Measurements from ENCODE around the gene RASSF9. TPM values are rescaled to one million over a fixed set of nuclear protein-coding genes. Genes with fewer than 3 reads are reported as not detected.

RASSF9 gene
- total RNA-seq, 6 experiments from 2014 or later: 0.02 to 0.05 TPM; not detected in 4

DNA sequence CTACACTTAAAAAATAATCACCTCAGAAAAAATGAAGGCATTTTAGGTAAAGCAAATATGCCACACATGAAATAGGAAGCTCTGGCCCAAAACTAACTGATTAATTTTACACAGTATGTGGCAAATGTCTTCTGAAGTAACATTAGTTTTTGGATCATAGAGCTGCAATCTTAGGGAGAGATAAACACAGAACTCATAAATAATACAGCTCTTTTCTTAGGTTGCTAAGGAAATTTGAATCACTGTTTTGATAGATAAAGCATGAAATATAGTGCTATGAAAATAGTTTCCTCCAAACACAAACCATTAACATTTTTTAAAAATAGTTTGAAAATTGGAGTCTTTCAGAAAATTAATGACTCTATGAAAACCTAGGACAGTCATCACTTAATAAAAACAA is 15.0 kb downstream of the RASSF9 start:
- TF ChIP-seq, protein P1, sequence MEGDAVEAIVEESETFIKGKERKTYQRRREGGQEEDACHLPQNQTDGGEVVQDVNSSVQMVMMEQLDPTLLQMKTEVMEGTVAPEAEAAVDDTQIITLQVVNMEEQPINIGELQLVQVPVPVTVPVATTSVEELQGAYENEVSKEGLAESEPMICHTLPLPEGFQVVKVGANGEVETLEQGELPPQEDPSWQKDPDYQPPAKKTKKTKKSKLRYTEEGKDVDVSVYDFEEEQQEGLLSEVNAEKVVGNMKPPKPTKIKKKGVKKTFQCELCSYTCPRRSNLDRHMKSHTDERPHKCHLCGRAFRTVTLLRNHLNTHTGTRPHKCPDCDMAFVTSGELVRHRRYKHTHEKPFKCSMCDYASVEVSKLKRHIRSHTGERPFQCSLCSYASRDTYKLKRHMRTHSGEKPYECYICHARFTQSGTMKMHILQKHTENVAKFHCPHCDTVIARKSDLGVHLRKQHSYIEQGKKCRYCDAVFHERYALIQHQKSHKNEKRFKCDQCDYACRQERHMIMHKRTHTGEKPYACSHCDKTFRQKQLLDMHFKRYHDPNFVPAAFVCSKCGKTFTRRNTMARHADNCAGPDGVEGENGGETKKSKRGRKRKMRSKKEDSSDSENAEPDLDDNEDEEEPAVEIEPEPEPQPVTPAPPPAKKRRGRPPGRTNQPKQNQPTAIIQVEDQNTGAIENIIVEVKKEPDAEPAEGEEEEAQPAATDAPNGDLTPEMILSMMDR (IDR thresholded peaks at IDR 0.05): no peak
- Mint-ChIP-seq H3K27me3 (ENCODE audit: insufficient read depth) (peaks cover 3% of the 10 kb centered on the region), H3K4me1 (ENCODE audit: low read depth) (peaks cover 5% of the 10 kb centered on the region; the same call in 1 of the 2 replicates), H3K4me3 (no peak overlapping the region), H3K9me3 (peaks cover 8% of the 10 kb centered on the region), H3K27ac (no peak overlapping the region), H3K36me3 (ENCODE audit: low read depth) (no peaks in the 10 kb centered on the region; the same call in 1 of the 2 replicates)
- DNase-seq: no peak

DNA sequence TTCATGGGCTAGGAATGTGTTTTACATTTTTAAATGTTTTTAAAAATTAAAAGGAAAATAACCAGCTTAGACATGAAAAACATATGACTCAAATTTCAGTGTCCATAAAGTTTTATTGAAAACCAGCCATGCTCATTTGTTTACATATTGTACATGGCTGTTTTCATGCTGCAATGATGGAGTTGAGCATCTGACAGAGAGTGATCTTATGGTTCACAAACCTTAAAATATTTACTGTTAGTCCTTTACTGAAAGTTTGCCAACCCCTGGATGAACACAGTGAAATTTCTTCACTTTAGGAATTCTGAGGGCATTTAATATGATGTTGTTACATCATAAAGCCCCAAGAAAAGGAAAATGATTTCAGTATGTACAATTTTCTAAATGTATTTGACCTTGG is 16.1 kb downstream of the RASSF9 start:
- TF ChIP-seq, protein P1 (IDR thresholded peaks at IDR 0.05): no peak
- Mint-ChIP-seq H3K9me3 (peaks cover 4% of the 10 kb centered on the region), H3K4me1 (ENCODE audit: low read depth) (peaks cover 5% of the 10 kb centered on the region; the same call in 1 of the 2 replicates), H3K27ac (no peak overlapping the region), H3K4me3 (no peak overlapping the region), H3K36me3 (ENCODE audit: low read depth) (no peaks in the 10 kb centered on the region; the same call in none of the 2 replicates), H3K27me3 (ENCODE audit: insufficient read depth) (peaks cover 4% of the 10 kb centered on the region)
- no peak for DNase-seq

GRCh38 chr12:85814741-85815140 is 21.5 kb downstream of the RASSF9 start:
- TF ChIP-seq, protein P1 (IDR thresholded peaks at IDR 0.05): no peak
- H3K36me3 Mint-ChIP-seq (ENCODE audit: low read depth): no peaks in the 10 kb centered on the region; the same call in 1 of the 2 replicates
- no peak overlapping the region for H3K4me3 Mint-ChIP-seq
- H3K27me3 Mint-ChIP-seq (ENCODE audit: insufficient read depth): peaks cover 1% of the 10 kb centered on the region; the same call in 1 of the 2 replicates
- no peaks in the 10 kb centered on the region; the same call in 1 of the 2 replicates for H3K9me3 Mint-ChIP-seq
- H3K4me1 Mint-ChIP-seq (ENCODE audit: low read depth): no peaks in the 10 kb centered on the region
- DNase-seq: no peak
- no peak overlapping the region for H3K27ac Mint-ChIP-seq

- H3K27ac Mint-ChIP-seq: no peak overlapping the region
- H3K36me3 Mint-ChIP-seq (ENCODE audit: low read depth): no peaks in the 10 kb centered on the region; the same call in 1 of the 2 replicates
- peaks cover 1% of the 10 kb centered on the region; the same call in 1 of the 2 replicates for H3K27me3 Mint-ChIP-seq (ENCODE audit: insufficient read depth)
- H3K4me3 Mint-ChIP-seq: no peak overlapping the region
- TF ChIP-seq, protein P1 (IDR thresholded peaks at IDR 0.05): no peak
- DNase-seq: no peak
- H3K9me3 Mint-ChIP-seq: no peaks in the 10 kb centered on the region; the same call in 1 of the 2 replicates
- H3K4me1 Mint-ChIP-seq (ENCODE audit: low read depth): no peaks in the 10 kb centered on the region
Observed at GRCh38 chr12:85814071-85814470, 22.1 kb downstream of the RASSF9 start.

DNA sequence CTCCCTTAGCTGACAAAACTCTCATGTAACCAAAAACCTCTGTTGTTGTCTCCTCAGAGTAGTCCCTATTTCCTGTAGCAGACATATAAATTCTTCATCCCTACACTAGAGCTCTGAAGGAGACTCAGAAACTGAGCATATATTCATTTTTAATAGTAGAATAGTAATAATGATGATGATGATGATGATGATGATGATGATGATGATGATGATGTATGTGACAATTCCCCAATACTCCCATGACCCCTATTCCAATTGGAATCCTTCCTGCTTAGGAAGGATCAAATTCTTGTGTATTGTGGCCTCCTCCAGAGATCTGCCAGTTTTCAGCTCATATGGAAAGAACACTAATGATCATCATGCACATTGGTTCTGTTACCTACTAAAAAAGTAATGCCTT is 26.7 kb downstream of the RASSF9 start:
- TF ChIP-seq, protein P1 (IDR thresholded peaks at IDR 0.05): no peak
- Mint-ChIP-seq H3K27ac (no peak overlapping the region), H3K27me3 (ENCODE audit: insufficient read depth) (no peaks in the 10 kb centered on the region), H3K4me3 (no peak overlapping the region), H3K4me1 (ENCODE audit: low read depth) (peaks cover 6% of the 10 kb centered on the region; the same call in 1 of the 2 replicates), H3K9me3 (no peaks in the 10 kb centered on the region; the same call in 1 of the 2 replicates), H3K36me3 (ENCODE audit: low read depth) (no peaks in the 10 kb centered on the region)
- no peak for DNase-seq

Data from HFFc6 (cell line).